Fibroblast of peridontal ligament (primary cell): ENCODE measurements around the gene SLC31A2.
"Not testable (repeated sequence)": the region's sequence is repeated elsewhere in the genome, so short reads cannot be mapped to it uniquely, and the experiment has no call there.

Experiments used
- DNase-seq: peaks from one replicate; pipeline ENCODE4 v3.0.0-alpha.2; 2010; ENCODE audit errors: extremely low read depth

SLC31A2 gene

DNA sequence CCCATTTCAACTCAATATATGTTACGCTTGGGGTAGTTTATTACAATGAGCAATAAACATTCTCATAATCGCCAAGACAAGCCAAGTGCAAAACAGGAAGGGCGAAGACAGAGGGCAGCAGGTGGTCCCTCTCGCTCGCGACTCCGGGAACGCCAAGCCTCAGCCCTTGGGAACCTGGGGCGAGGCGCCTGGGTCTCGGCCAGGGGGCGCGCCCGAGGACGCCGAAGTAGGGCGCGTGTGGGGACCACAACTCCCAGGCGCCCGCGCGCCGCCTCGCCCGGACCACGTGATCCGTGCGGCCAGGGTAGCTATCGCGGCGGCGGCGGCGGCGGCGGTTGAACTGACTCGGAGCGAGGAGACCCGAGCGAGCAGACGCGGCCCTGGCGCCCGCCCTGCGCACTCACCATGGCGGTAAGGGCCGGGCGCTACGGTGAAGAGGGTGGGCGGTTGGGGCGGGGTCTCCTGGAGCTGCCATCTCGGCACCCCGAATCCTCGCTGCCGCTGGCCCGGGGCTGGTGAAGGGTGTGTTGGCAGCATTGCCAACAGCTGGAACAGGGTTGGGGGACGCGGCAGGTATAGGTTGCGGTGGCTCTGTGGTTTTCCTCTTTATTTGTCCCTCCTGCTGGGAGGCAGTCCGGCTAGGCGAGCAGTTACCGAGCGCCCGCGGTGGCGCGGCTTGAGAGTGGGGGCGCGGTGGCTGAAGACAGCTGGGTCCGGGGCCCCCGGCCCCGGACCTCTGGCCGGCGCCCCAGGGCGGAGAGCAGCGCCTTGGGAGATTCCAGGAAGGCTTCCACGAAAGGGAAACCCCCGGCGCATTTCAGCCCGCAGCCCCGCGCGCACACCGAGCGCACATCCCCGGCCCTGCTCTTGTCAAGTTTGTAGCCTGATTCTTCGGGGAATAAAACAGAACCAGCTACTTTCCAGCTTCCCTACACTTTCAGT lies at the start of gene SLC31A2:
Gene SLC31A2, plus strand, starts transcription at position 338 of the 942 bp plus-strand sequence. Its CDS starts 68 bp downstream, at position 406.
- DNase-seq: peak; percentile 65

DNA sequence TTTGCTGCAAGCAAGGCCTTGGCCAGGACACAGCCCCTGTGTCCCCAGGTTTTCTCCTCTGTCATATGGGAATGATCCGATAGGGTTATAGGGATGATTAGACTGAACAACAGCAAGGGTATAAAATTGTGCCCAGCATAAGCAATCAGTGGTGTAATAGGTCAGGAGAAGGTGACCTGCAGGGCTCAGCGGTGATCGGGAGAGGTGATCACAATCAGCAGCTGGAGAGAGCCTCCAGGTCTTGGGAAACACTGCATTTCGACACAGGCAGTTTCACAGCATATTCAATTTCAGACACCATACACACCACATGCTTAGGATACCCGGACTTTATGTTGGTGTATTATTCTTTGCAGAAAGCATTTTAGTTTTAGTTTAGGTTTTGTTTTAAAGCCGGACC lies 45.5 kb upstream of the SLC31A2 start:
- not testable (repeated sequence) for DNase-seq

- DNase-seq: peak; percentile 21
Observed at GRCh38 chr9:113111065-113111951, 39.5 kb upstream of the SLC31A2 start.

- DNase-seq: peak; percentile 26
Observed at GRCh38 chr9:113112706-113113510, 37.9 kb upstream of the SLC31A2 start.

- DNase-seq: not testable (repeated sequence)
Observed at GRCh38 chr9:113118829-113119228, 32.0 kb upstream of the SLC31A2 start.

- no peak for DNase-seq
Observed at GRCh38 chr9:113125386-113126035, 25.3 kb upstream of the SLC31A2 start.

DNA sequence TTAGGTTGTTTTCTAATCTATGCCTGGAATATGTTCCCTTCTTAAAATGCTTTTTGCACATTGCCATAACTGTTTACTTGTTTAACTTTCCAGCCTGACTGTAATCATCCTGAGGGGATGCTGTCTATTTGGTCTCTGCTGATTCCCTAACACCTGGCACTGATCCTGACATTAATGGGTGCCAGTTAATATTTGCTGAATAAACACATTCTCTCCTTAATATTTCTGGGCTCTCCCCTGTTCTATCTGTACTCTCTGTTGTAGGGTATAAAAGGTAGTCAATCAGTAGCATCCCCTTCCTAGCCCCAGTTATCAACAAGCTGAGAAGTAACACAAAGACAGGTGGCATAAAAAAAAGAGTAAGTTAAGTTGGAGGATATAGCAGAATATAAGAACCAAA lies 21.3 kb upstream of the SLC31A2 start:
- no peak for DNase-seq

DNA sequence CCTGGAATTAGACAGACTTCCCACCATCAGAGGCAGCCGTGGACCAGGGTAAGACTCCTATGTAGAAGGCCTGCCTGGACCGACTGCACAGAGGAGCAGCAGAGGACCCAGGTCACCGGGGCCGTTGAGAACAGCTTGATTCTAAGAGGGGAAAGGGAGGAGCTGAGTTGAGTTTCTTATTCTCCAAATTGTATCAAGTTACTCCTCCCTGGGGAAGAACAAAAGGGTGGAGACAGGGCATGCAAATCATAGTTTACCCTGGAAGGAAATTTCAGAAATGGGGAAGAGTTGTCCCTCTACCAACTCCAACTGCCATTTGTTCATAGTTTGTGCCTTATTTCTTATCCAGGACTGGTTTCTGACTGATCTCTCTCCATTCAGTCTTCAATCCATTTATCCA lies 20.9 kb upstream of the SLC31A2 start:
- DNase-seq: no peak

DNA sequence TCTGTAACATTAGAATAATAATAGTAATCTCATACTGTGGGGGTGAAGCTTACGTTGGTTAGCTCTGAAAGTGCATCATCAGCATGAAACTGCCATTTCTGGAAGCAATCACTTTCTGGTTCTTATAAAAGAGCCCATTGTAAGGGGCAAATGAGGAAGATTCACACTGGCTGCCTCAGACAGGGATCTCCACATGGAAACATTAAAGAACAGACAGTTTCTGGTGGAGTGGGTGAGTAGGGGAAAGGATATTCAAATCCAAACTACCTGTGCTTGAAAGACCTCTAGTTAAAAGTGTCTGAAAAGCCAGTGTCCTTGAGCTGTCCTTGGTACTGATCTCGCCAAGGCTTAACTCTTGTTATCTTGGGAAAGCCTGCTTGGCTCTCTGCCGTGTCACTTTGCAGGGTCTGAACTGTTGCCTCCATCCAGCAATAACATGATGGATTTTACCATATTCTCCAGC lies 19.1 kb upstream of the SLC31A2 start:
- DNase-seq: peak; percentile 44

DNA sequence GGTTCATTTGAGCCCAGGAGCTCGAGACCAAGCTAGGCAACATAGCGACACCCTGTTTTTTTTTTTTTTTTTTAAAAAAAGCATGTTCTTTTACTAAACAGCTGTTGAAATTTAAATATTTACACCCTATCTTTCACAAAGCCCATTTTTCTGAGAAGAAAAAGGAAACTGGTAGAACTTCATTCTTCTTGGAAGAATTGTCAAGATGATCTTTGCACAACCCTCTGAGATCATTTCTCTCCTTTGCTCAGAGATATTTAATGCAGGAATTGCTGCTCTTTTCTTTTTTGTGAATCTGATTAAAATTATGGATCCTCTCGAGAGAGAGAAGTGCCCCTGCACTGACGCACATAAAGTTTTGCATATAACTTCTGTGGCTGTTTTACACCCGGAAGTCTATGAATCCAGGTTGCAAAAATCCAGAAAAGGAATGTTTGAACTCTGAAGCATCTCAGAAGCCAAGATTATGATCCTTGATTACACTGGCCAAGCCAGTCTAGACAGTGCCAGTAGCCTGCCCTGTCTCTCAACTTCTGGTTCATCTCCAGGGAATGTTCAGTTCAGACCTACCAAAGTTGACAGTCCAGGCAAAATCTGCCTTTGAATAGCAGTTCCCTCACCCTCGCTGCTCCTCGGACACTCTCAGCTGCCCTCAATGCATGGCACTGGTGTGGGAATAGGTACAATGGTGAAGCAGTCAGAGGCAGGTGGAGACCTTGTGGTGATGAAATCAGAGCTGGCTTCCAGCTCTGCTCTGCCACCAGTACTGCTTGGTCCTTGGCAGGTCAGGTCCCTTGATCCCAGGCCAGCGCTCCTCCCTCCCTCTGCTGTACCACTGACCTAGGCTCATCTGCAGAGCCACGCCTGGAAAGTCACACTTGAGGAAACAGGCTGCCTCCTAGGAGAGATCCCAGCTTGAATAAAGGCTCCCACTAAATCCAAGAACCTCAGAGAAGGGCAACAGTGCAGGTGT lies 13.3 kb upstream of the SLC31A2 start:
- DNase-seq: no peak

DNA sequence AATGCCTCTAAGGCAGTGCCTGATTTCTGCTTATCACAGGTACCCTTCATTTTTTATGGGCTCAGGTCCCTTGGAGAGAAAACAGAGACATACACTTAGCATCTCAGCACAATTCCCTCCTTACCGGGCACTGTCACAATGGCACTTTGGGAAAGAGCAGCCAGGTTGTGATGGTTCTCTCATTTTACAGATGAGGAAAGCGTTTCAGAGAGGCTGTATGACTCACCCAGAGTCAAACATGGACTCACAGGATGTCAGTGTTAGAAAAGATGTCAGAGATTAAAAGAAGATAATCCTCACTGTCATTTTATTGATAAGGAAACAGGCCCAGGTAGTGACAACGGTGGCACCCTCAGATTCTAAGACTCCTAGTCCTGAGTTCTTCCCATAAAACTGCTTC lies 12.0 kb upstream of the SLC31A2 start:
- DNase-seq: no peak

GRCh38 chr9:113139225-113139829 lies 11.5 kb upstream of the SLC31A2 start:
- DNase-seq: no peak

GRCh38 chr9:113139953-113140352 lies 10.9 kb upstream of the SLC31A2 start:
- DNase-seq: no peak

DNA sequence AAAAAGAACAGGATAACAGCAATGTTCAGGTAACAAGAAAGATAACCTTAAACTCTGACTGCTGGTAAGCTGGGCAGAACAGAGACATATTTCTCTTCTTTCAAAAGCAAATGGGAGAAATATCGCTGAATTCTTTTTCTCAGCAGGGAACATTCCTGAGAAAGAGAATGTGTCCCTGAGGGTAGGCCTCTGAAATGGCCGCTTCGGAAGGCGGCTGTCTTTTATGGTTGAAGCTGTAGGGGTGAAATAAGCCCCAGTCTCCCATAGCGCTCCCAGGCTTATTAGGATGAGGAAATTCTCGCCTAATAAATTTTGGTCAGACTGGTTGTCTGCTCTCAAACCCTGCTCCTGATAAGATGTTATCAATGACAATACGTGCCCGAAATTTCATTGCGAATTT lies 9.9 kb upstream of the SLC31A2 start:
- not testable (repeated sequence) for DNase-seq

DNA sequence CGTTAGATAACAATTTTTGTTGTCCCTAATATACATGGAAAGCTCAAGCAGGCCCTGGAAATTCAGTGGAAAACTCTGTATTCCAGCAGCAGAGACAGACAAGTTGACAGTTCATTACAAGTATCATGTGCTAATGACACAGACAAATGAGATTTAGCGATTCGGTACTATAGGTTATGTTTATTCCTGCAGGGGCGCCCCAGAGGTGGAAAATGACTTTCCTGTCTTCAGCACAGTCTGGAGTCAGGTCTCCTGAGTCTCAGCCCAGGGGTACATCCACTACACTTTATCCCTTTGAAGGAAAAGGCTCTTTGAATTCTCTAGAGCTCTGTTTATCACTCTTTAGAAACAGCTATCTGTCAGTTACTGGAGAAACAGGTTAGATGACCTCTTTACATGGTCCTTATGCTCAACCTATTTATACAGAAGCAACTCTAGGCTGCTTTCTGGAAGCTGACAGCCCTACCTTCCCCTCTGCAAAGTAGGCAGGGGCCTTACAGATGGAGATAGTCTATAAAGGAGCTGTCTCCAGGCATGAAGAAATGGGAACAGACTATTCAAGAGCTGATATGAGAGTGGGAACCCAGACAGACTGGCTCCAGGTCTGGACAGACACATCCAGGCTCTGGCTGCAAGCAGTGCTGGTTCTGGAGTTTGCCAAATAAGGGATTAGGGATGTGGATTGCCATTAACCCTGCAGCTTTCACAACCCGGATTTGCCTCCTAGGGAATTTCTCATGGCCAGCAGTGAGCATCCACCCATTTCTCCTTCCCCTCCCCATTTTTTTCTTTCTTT lies 7.2 kb upstream of the SLC31A2 start:
- DNase-seq: no peak

GRCh38 chr9:113148372-113148705 lies 2.5 kb upstream of the SLC31A2 start:
- DNase-seq: no peak

GRCh38 chr9:113148781-113149510 lies 1.9 kb upstream of the SLC31A2 start:
- no peak for DNase-seq

- DNase-seq: not testable (repeated sequence)
Observed at GRCh38 chr9:113149561-113149960, 1.2 kb upstream of the SLC31A2 start.
